ENCODE data around the gene LRP5.

- no peak for TF ChIP-seq CTCF (IDR thresholded peaks at IDR 0.05)
- no peak for TF ChIP-seq POLR2A (IDR thresholded peaks at IDR 0.05)
These were observed 185.9 kb downstream of the LRP5 start for GRCh38 chr11:68498321-68498720.
